ENCODE results near the gene PBX3. TPM values are rescaled to one million over a fixed set of nuclear protein-coding genes. Genes with fewer than 3 reads are reported as not detected.

Gene PBX3
- polyA plus RNA-seq, 1 donor, result 11.2 TPM

GRCh38 chr9:125994066-125994943, 247.1 kb downstream of the PBX3 start:
- no peak for DNase-seq (ENCODE audit: low read depth)

GRCh38 chr9:125995006-125995405, 247.8 kb downstream of the PBX3 start:
- no peak for DNase-seq (ENCODE audit: low read depth)

GRCh38 chr9:125995706-125996105, 248.5 kb downstream of the PBX3 start:
- DNase-seq (ENCODE audit: low read depth), result no peak

- DNase-seq (ENCODE audit: low read depth), result no peak
Measured at GRCh38 chr9:125996791-125997190, 249.6 kb downstream of the PBX3 start.

- no peak for DNase-seq (ENCODE audit: low read depth)
Measured at GRCh38 chr9:125997196-125997823, 250.1 kb downstream of the PBX3 start.

GRCh38 chr9:125998837-125999503, 251.8 kb downstream of the PBX3 start:
- DNase-seq (ENCODE audit: low read depth), result no peak

GRCh38 chr9:125999504-125999881, 252.3 kb downstream of the PBX3 start:
- no peak for DNase-seq (ENCODE audit: low read depth)

GRCh38 chr9:126000256-126000655, 253.1 kb downstream of the PBX3 start:
- no peak for DNase-seq (ENCODE audit: low read depth)

GRCh38 chr9:126000731-126001580, 253.8 kb downstream of the PBX3 start:
- no peak for DNase-seq (ENCODE audit: low read depth)

GRCh38 chr9:126001581-126002225, 254.5 kb downstream of the PBX3 start:
- DNase-seq (ENCODE audit: low read depth), result no peak

GRCh38 chr9:126002476-126003350, 255.5 kb downstream of the PBX3 start:
- DNase-seq (ENCODE audit: low read depth), result no peak

- DNase-seq (ENCODE audit: low read depth), result no peak
Measured at GRCh38 chr9:126009047-126009446, 261.9 kb downstream of the PBX3 start.

GRCh38 chr9:126014726-126015125, 267.6 kb downstream of the PBX3 start:
- no peak for DNase-seq (ENCODE audit: low read depth)

GRCh38 chr9:126015424-126015823, 268.3 kb downstream of the PBX3 start:
- no peak for DNase-seq (ENCODE audit: low read depth)

GRCh38 chr9:126016579-126017290, 269.6 kb downstream of the PBX3 start:
- no peak for DNase-seq (ENCODE audit: low read depth)
